Stomach (tissue), 4 donors: ENCODE data around the gene SPDYA.

Experiments used
- CTCF ChIP-seq, 7 experiments: fragments of 450-650 bp in 4 of 7; fragments of 200-600 bp in 3 of 7; sonication (generic) in 3 of 7; IDR thresholded peaks; one replicate each; pipeline ENCODE4 v1.5.1; 2016 to 2019; ENCODE audit warnings: antibody characterized with exemption in 7 of 7, control low read depth in 2 of 7, mild to moderate bottlenecking in 1 of 7
- POLR2A ChIP-seq, 4 donors: fragments of 450-650 bp; IDR thresholded peaks; one replicate each; pipeline ENCODE4 v1.6.1; 2016; ENCODE audit warnings: antibody characterized with exemption in 4 of 4, control low read depth in 2 of 4, mild to moderate bottlenecking in 1 of 4, moderate library complexity in 1 of 4
- POLR2AphosphoS5 ChIP-seq, 3 donors: sonication (generic); formaldehyde crosslinking; IDR thresholded peaks; one replicate each; pipeline ENCODE4 v1.6.1; 2016; ENCODE audit warnings: antibody characterized with exemption in 3 of 3

- TF ChIP-seq CTCF (IDR thresholded peaks at IDR 0.05) (no peak), POLR2A (IDR thresholded peaks at IDR 0.05) (no peak), POLR2AphosphoS5 (IDR thresholded peaks at IDR 0.05) (no peak)
These were observed 25.1 kb downstream of the SPDYA start for GRCh38 chr2:28835781-28836180.
